ENCODE data around the gene SLCO3A1. TPM values are rescaled to one million over a fixed set of nuclear protein-coding genes. Genes with fewer than 3 reads are reported as not detected.

Gene SLCO3A1
- total RNA-seq, 1 experiment from 2014 or later, result 9.1 TPM

DNA sequence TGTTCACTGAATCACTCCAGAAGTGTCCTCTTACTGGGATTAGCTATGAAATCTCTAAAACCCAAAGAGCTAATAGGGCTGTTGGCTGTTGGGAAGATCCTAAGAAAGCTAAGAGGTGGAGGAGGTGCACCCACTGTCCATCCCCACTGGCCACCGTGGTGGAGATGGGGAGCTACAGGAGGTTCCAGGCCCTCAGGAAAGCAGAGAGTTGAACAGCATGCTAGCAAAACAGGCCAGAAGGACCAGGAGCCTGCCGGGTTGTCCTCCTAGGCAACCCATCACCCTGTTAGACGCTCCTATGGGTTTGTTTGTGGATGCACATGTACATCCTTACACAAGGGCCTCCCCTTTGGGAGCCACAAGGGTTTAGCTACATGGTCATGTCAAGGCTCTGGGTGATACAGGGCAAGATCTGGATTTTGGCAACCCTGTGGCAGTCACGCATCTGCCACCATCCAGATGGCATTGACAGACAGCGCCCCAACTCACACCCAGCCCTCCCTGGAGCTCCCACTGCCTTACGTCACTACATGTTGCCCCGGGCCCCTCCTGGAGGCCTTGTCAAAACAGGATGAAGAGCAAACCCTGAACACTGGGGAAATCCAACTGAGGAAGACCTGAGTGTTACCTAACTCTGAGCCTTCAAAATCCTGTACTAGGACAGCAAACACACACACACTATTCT lies 208.1 kb downstream of the SLCO3A1 start:
- Mint-ChIP-seq H3K4me1 (no peaks in the 10 kb centered on the region), H3K36me3 (no peaks in the 10 kb centered on the region), H3K27ac (no peak overlapping the region), H3K27me3 (ENCODE audit: low read depth) (no peaks in the 10 kb centered on the region), H3K9me3 (peaks cover 4% of the 10 kb centered on the region; the same call in 1 of the 2 replicates), H3K4me3 (no peak overlapping the region)
- DNase-seq (ENCODE audit: low spot score), result no peak
- ChIA-PET CTCF (interaction anchor here (1.8 kb wide), 1 partner anchor 16 kb away, joined by 7 read pairs; no protein-coding TSS in a partner anchor), POLR2A (no interaction called here)
- no peak for ATAC-seq
- TF ChIP-seq CBFB (CRISPR knock-in tag; IDR thresholded peaks at IDR 0.05; ENCODE audit: low read depth) (no peak), PRRX2 (CRISPR knock-in tag; IDR thresholded peaks at IDR 0.05) (no peak), NFE2L1 (CRISPR knock-in tag; IDR thresholded peaks at IDR 0.05) (no peak), JUN (CRISPR knock-in tag; IDR thresholded peaks at IDR 0.05) (no peak), ZNF671 (CRISPR knock-in tag; IDR thresholded peaks at IDR 0.05) (no peak), NFATC4 (CRISPR knock-in tag; IDR thresholded peaks at IDR 0.05) (no peak), CREB1 (CRISPR knock-in tag; IDR thresholded peaks at IDR 0.05) (no peak), MYBL2 (CRISPR knock-in tag; IDR thresholded peaks at IDR 0.05) (no peak)
- TF ChIP-seq, protein P1, sequence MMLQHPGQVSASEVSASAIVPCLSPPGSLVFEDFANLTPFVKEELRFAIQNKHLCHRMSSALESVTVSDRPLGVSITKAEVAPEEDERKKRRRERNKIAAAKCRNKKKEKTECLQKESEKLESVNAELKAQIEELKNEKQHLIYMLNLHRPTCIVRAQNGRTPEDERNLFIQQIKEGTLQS (CRISPR knock-in tag; conservative IDR thresholded peaks at IDR 0.05), result no peak
- TF ChIP-seq, protein P2, sequence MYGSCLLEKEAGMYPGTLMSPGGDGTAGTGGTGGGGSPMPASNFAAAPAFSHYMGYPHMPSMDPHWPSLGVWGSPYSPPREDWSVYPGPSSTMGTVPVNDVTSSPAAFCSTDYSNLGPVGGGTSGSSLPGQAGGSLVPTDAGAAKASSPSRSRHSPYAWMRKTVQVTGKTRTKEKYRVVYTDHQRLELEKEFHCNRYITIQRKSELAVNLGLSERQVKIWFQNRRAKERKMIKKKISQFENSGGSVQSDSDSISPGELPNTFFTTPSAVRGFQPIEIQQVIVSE (CRISPR knock-in tag; IDR thresholded peaks at IDR 0.05; ENCODE audit: borderline replicate concordance), result no peak
- TF ChIP-seq, protein P3, sequence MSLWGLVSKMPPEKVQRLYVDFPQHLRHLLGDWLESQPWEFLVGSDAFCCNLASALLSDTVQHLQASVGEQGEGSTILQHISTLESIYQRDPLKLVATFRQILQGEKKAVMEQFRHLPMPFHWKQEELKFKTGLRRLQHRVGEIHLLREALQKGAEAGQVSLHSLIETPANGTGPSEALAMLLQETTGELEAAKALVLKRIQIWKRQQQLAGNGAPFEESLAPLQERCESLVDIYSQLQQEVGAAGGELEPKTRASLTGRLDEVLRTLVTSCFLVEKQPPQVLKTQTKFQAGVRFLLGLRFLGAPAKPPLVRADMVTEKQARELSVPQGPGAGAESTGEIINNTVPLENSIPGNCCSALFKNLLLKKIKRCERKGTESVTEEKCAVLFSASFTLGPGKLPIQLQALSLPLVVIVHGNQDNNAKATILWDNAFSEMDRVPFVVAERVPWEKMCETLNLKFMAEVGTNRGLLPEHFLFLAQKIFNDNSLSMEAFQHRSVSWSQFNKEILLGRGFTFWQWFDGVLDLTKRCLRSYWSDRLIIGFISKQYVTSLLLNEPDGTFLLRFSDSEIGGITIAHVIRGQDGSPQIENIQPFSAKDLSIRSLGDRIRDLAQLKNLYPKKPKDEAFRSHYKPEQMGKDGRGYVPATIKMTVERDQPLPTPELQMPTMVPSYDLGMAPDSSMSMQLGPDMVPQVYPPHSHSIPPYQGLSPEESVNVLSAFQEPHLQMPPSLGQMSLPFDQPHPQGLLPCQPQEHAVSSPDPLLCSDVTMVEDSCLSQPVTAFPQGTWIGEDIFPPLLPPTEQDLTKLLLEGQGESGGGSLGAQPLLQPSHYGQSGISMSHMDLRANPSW (CRISPR knock-in tag; conservative IDR thresholded peaks at IDR 0.05; ENCODE audit: low read depth), result no peak
- TF ChIP-seq, protein P4, sequence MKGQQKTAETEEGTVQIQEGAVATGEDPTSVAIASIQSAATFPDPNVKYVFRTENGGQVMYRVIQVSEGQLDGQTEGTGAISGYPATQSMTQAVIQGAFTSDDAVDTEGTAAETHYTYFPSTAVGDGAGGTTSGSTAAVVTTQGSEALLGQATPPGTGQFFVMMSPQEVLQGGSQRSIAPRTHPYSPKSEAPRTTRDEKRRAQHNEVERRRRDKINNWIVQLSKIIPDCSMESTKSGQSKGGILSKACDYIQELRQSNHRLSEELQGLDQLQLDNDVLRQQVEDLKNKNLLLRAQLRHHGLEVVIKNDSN (CRISPR knock-in tag; IDR thresholded peaks at IDR 0.05), result no peak
- TF ChIP-seq, protein P5, sequence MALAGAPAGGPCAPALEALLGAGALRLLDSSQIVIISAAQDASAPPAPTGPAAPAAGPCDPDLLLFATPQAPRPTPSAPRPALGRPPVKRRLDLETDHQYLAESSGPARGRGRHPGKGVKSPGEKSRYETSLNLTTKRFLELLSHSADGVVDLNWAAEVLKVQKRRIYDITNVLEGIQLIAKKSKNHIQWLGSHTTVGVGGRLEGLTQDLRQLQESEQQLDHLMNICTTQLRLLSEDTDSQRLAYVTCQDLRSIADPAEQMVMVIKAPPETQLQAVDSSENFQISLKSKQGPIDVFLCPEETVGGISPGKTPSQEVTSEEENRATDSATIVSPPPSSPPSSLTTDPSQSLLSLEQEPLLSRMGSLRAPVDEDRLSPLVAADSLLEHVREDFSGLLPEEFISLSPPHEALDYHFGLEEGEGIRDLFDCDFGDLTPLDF (CRISPR knock-in tag; IDR thresholded peaks at IDR 0.05), result no peak
- TF ChIP-seq, protein P6, sequence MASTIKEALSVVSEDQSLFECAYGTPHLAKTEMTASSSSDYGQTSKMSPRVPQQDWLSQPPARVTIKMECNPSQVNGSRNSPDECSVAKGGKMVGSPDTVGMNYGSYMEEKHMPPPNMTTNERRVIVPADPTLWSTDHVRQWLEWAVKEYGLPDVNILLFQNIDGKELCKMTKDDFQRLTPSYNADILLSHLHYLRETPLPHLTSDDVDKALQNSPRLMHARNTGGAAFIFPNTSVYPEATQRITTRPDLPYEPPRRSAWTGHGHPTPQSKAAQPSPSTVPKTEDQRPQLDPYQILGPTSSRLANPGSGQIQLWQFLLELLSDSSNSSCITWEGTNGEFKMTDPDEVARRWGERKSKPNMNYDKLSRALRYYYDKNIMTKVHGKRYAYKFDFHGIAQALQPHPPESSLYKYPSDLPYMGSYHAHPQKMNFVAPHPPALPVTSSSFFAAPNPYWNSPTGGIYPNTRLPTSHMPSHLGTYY (CRISPR knock-in tag; IDR thresholded peaks at IDR 0.05), result no peak
- TF ChIP-seq, protein P7, sequence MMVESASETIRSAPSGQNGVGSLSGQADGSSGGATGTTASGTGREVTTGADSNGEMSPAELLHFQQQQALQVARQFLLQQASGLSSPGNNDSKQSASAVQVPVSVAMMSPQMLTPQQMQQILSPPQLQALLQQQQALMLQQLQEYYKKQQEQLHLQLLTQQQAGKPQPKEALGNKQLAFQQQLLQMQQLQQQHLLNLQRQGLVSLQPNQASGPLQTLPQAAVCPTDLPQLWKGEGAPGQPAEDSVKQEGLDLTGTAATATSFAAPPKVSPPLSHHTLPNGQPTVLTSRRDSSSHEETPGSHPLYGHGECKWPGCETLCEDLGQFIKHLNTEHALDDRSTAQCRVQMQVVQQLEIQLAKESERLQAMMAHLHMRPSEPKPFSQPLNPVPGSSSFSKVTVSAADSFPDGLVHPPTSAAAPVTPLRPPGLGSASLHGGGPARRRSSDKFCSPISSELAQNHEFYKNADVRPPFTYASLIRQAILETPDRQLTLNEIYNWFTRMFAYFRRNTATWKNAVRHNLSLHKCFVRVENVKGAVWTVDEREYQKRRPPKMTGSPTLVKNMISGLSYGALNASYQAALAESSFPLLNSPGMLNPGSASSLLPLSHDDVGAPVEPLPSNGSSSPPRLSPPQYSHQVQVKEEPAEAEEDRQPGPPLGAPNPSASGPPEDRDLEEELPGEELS (CRISPR knock-in tag; IDR thresholded peaks at IDR 0.05), result no peak
- TF ChIP-seq, protein P8, sequence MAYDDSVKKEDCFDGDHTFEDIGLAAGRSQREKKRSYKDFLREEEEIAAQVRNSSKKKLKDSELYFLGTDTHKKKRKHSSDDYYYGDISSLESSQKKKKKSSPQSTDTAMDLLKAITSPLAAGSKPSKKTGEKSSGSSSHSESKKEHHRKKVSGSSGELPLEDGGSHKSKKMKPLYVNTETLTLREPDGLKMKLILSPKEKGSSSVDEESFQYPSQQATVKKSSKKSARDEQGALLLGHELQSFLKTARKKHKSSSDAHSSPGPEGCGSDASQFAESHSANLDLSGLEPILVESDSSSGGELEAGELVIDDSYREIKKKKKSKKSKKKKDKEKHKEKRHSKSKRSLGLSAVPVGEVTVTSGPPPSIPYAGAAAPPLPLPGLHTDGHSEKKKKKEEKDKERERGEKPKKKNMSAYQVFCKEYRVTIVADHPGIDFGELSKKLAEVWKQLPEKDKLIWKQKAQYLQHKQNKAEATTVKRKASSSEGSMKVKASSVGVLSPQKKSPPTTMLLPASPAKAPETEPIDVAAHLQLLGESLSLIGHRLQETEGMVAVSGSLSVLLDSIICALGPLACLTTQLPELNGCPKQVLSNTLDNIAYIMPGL (CRISPR knock-in tag; IDR thresholded peaks at IDR 0.05), result no peak
